ENCODE results near the gene SEMA3D.

GRCh38 chr7:85185424-85186082 lies 1.3 kb downstream of the SEMA3D start:
- TF ChIP-seq CTCF (IDR thresholded peaks at IDR 0.05) (no peak), POLR2AphosphoS5 (IDR thresholded peaks at IDR 0.05) (no peak)

Measured in transverse colon (tissue), 4 donors.